Progenitor cell of endocrine pancreas (in vitro differentiated cells): ENCODE results near the gene GPX8. TPM values are rescaled to one million over a fixed set of nuclear protein-coding genes. Genes with fewer than 3 reads are reported as not detected.

Experiments
- DNase-seq: peaks from one replicate; pipeline ENCODE4 v3.0.0; 2021; ENCODE audit warnings: low spot score; ENCODE audit not compliant: unreplicated experiment
- H3K27ac Mint-ChIP-seq: 2 replicates; pipeline ENCODE4 v1.8.0; 2021; ENCODE audit warnings: mild to moderate bottlenecking, moderate library complexity, mixed read lengths
- H3K27me3 Mint-ChIP-seq: 2 replicates; pipeline ENCODE4 v1.8.0; 2021; ENCODE audit warnings: mixed read lengths
- H3K36me3 Mint-ChIP-seq: 2 replicates; pipeline ENCODE4 v1.8.0; 2022; ENCODE audit warnings: mixed read lengths; ENCODE audit not compliant: insufficient read depth
- H3K4me1 Mint-ChIP-seq: 2 replicates; pipeline ENCODE4 v1.8.0; 2021; ENCODE audit warnings: low read depth, mixed read lengths
- H3K4me3 Mint-ChIP-seq: 2 replicates; pipeline ENCODE4 v1.8.0; 2021; ENCODE audit warnings: low read depth, mild to moderate bottlenecking, moderate library complexity, mixed read lengths
- H3K9me3 Mint-ChIP-seq: 2 replicates; pipeline ENCODE4 v1.8.0; 2021; ENCODE audit warnings: low read depth, mixed read lengths
- CTCF ChIP-seq: fragments of 200-600 bp; sonication (generic); IDR thresholded peaks from one replicate; pipeline ENCODE4 v1.5.0; 2021; ENCODE audit warnings: antibody characterized with exemption, mild to moderate bottlenecking; ENCODE audit not compliant: unreplicated experiment
- total RNA-seq: library from RNA; stranded (reverse); gene quantifications from 2 replicates; pipeline ENCODE4 v1.2.1, GENCODE V29; 2021

The GPX8 gene
- total RNA-seq, 1 donor from 2014 or later, result 40.0 TPM

DNA sequence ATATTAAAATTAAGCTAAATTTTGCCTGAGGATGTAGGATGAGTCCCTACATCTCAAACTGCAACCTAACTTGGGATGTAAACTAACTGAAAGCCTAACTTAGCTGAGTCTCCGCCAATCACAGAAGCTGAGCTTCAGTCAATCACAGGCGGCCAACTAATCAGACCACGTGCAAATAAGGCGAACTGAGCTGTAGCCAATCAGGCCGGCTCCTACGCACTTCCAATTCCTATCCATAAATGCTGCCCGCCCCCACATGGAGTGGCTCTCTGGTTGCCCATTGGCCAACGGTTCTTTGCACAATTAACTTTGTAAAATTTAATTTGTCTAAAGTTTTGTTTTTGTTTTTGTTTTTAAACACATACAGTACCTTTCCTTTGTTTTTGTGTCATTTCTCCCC lies 13.9 kb upstream of the GPX8 start:
- Mint-ChIP-seq H3K9me3 (no peaks in the 10 kb centered on the region), H3K4me1 (peaks cover 4% of the 10 kb centered on the region), H3K27ac (no peak overlapping the region), H3K4me3 (no peak overlapping the region), H3K27me3 (peaks cover 9% of the 10 kb centered on the region), H3K36me3 (no peaks in the 10 kb centered on the region)
- no peak for DNase-seq
- TF ChIP-seq CTCF, result no peak

- Mint-ChIP-seq H3K27ac (no peak overlapping the region), H3K4me3 (no peak overlapping the region), H3K27me3 (peaks cover 9% of the 10 kb centered on the region), H3K9me3 (no peaks in the 10 kb centered on the region), H3K4me1 (no peaks in the 10 kb centered on the region), H3K36me3 (no peaks in the 10 kb centered on the region)
- peak; percentile 95 for TF ChIP-seq CTCF
- DNase-seq, result peak; percentile 81
Measured at GRCh38 chr5:55146543-55147151, 13.3 kb upstream of the GPX8 start.

- Mint-ChIP-seq H3K9me3 (no peaks in the 10 kb centered on the region), H3K36me3 (no peaks in the 10 kb centered on the region), H3K4me1 (no peaks in the 10 kb centered on the region), H3K4me3 (no peak overlapping the region), H3K27ac (no peak overlapping the region), H3K27me3 (peaks cover 9% of the 10 kb centered on the region)
- no peak for TF ChIP-seq CTCF
- no peak for DNase-seq
Measured at GRCh38 chr5:55149308-55149795, 10.6 kb upstream of the GPX8 start.

- no peak for DNase-seq
- Mint-ChIP-seq H3K4me3 (no peak overlapping the region), H3K27ac (no peak overlapping the region), H3K27me3 (peaks cover 6% of the 10 kb centered on the region), H3K4me1 (no peaks in the 10 kb centered on the region), H3K36me3 (no peaks in the 10 kb centered on the region), H3K9me3 (no peaks in the 10 kb centered on the region)
- TF ChIP-seq CTCF, result no peak
Measured at GRCh38 chr5:55151923-55152842, 7.8 kb upstream of the GPX8 start.

GRCh38 chr5:55154873-55155272 lies 5.1 kb upstream of the GPX8 start:
- no peak overlapping the region for H3K27ac Mint-ChIP-seq

More at GRCh38 chr5:55154873-55155272, 5.1 kb upstream of the GPX8 start:
- no peak for DNase-seq
- Mint-ChIP-seq H3K36me3 (no peaks in the 10 kb centered on the region), H3K9me3 (no peaks in the 10 kb centered on the region), H3K4me3 (no peak overlapping the region), H3K27me3 (peaks cover 2% of the 10 kb centered on the region), H3K4me1 (no peaks in the 10 kb centered on the region)
- TF ChIP-seq CTCF, result no peak
